T-cell (primary cell): Measurements from ENCODE around the gene NAE1. TPM values are rescaled to one million over a fixed set of nuclear protein-coding genes. Genes with fewer than 3 reads are reported as not detected.

Source experiments
- ATAC-seq, 4 experiments: fragments of 200-7000 bp in 3 of 4; fragments of 150-1000 bp in 1 of 4; cut with Tn5 transposase; replicated peaks in 1 of 4; 1 replicate in 3 of 4; 2 replicates in 1 of 4; pipeline ENCODE4 v1.10.0; 2021; ENCODE audit warnings: moderate library complexity in 3 of 4, mild to moderate bottlenecking in 2 of 4, moderate number of reproducible peaks in 1 of 4
- CTCF ChIA-PET, 2 donors: fragments of 300-600 bp; sonication (Branson Sonifier 250); formaldehyde crosslinking; loops; one replicate each; lab custom pipeline; 2022; ENCODE audit warnings: antibody characterized with exemption in 2 of 2; lab: Charles Lee
- POLR2A ChIA-PET, 2 donors: fragments of 300-600 bp; sonication (Branson Sonifier 250); formaldehyde crosslinking; loops; one replicate each; lab custom pipeline; 2022; ENCODE audit warnings: antibody characterized with exemption in 2 of 2; lab: Charles Lee
- DNase-seq, 35 experiments: peaks; one replicate each; pipeline versions ENCODE4 v3.0.0 to v3.0.0-alpha.2; 2013 to 2023
- H3K27ac ChIP-seq: one replicate; pipeline ENCODE4 v1.5.1; 2013; ENCODE audit warnings: low read length
- H3K27me3 ChIP-seq, 2 experiments: replicated peaks in 1 of 2; 1 replicate in 1 of 2; 2 replicates in 1 of 2; pipeline versions ENCODE4 v1.6.1 to v1.7.0; 2013; ENCODE audit warnings: low read length in 1 of 2, mixed read lengths in 1 of 2; ENCODE audit not compliant: control insufficient read depth in 2 of 2, insufficient read depth in 2 of 2; ENCODE audit errors: extremely low read depth in 1 of 2
- H3K36me3 ChIP-seq, 2 donors: 1 replicate in 1 of 2; 2 replicates in 1 of 2; pipeline versions ENCODE4 v1.6.1 to v1.7.0; 2013; ENCODE audit warnings: low read length in 1 of 2; ENCODE audit not compliant: control insufficient read depth in 2 of 2, insufficient read depth in 1 of 2; ENCODE audit errors: extremely low read depth in 1 of 2
- H3K4me1 ChIP-seq, 2 experiments: 1 replicate in 1 of 2; 2 replicates in 1 of 2; pipeline versions ENCODE4 v1.6.1 to v1.7.0; 2013; ENCODE audit warnings: low read length in 2 of 2, mixed read lengths in 1 of 2; ENCODE audit not compliant: insufficient read depth in 2 of 2, control insufficient read depth in 1 of 2; ENCODE audit errors: extremely low read depth in 1 of 2
- H3K4me3 ChIP-seq, 2 donors: 1 replicate in 1 of 2; 2 replicates in 1 of 2; pipeline versions ENCODE4 v1.5.1 to v1.7.0; 2013; ENCODE audit warnings: mild to moderate bottlenecking in 2 of 2, low read length in 1 of 2, moderate library complexity in 1 of 2; ENCODE audit not compliant: control insufficient read depth in 1 of 2; ENCODE audit errors: extremely low read depth in 1 of 2
- H3K9me3 ChIP-seq: 2 replicates; pipeline ENCODE4 v1.7.0; 2013
- H3K27ac Mint-ChIP-seq, 2 donors: one replicate each; pipeline ENCODE4 v1.8.0; 2020 to 2021; ENCODE audit warnings: mild to moderate bottlenecking in 2 of 2, mixed read lengths in 2 of 2
- H3K27me3 Mint-ChIP-seq, 2 donors: one replicate each; pipeline ENCODE4 v1.8.0; 2021 to 2022; ENCODE audit warnings: mixed read lengths in 2 of 2
- H3K36me3 Mint-ChIP-seq: one replicate; pipeline ENCODE4 v1.8.0; 2021; ENCODE audit warnings: mixed read lengths
- H3K4me1 Mint-ChIP-seq, 3 donors: one replicate each; pipeline ENCODE4 v1.8.0; 2020 to 2022; ENCODE audit warnings: mixed read lengths in 3 of 3, mild to moderate bottlenecking in 1 of 3
- H3K4me3 Mint-ChIP-seq, 3 donors: one replicate each; pipeline ENCODE4 v1.8.0; 2020 to 2022; ENCODE audit warnings: mild to moderate bottlenecking in 3 of 3, mixed read lengths in 3 of 3, moderate library complexity in 3 of 3
- H3K9me3 Mint-ChIP-seq, 3 donors: one replicate each; pipeline ENCODE4 v1.8.0; 2020 to 2022; ENCODE audit warnings: mixed read lengths in 3 of 3
- WGBS: methylation state at CpG from one replicate; pipeline ENCODE4 v1.1.5; 2013; ENCODE audit warnings: missing lambda C conversion rate; ENCODE audit not compliant: insufficient coverage; 5-methylcytosine and 5-hydroxymethylcytosine counted together
- total RNA-seq, 35 experiments: library from RNA in 6 of 35; stranded (reverse) in 6 of 35; fragments of 120-200 nt in 1 of 35; gene quantifications; one replicate each; pipeline versions ENCODE4 v1.2.1 to v1.2.4 and lab custom pipeline; 2013 to 2026

The NAE1 gene
- total RNA-seq, 5 donors from 2014 or later (not counting 1 experiment from before 2014, with no cell fraction given), result 67.8 to 93.2 (median 75.0) TPM

DNA sequence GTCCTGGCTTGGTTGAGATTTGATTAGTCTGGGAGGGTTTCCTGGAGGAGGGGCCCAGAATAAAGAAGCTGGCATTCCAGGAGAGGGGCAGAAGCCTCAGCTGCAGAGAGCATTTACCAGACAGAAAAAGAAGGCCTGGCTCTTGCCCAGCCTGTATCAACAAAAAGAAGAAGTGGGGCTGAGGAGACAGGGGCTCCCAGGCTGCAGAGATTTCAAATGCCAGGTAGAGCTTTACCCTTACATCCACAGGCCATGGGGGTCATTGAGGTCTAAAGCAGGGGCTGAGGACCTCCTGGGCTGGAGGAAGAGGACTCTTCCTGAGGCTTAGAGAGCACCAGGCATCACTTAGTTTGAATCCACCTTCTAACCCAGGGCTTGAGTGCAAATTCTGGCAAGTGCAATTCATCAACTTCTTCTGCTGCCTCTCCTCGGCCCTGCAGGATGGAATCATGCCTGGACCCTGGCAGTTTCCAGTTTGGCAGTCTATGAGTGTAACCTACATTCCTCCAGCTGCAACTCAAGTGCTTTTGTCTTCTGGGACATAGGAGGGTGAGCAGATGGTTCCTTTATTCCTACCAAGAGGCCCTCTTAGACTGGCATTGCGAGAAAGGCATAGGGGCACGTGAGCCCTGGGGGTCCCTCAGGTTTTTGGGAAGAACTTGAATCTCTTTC lies 28.8 kb upstream of the NAE1 start:
- Mint-ChIP-seq H3K4me1 (no peaks in the 10 kb centered on the region), H3K27ac (no peak overlapping the region)

DNA sequence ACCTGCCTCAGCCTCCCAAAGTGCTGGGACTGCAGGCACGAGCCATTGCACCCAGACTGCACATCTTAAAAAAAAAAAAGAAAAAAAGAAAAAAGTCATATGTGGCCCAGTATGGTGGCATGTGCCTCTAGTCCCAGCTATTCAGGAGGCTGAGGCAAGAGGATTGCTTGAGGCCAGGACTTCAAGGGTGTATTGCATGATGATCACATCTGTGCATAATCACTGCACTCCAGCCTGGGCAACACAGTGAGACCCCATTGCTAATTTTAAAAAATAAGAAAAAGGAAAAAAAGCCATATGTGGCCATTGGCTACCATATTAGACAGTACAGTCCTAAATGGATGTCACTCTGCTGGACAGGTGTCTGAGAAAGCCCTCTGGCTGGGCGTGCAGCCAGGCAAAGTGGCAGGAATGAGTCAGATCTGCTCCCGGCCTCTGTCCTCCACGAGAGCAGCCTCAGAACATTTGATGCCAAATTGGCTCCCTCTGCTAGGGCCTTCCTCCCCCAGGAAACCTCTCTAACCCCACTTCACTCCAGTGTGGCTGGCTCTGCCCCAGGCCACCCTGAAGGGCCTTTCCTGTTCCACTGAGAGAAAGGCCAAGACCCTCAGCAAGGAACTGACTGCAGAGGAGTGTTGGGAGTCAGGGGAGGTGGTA lies 28.1 kb upstream of the NAE1 start:
- ChIA-PET CTCF (no interaction called here), POLR2A (no interaction called here)
- H3K9me3 Mint-ChIP-seq, result no peaks in the 10 kb centered on the region
- no peak overlapping the region for H3K4me3 Mint-ChIP-seq
- DNase-seq (no peak), ATAC-seq (no peak)
- no peak overlapping the region for H3K27ac ChIP-seq
- no peaks in the 10 kb centered on the region for H3K9me3 ChIP-seq
- no peaks in the 10 kb centered on the region for H3K27me3 ChIP-seq
- no peak overlapping the region for H3K4me3 ChIP-seq
- H3K36me3 Mint-ChIP-seq, result no peaks in the 10 kb centered on the region
- no peaks in the 10 kb centered on the region for H3K27me3 Mint-ChIP-seq
- no peaks in the 10 kb centered on the region for H3K36me3 ChIP-seq
- no peak overlapping the region for H3K27ac Mint-ChIP-seq
- H3K4me1 Mint-ChIP-seq, result no peaks in the 10 kb centered on the region
- WGBS, result 74% methylated on average over 3 of the region's 4 CpGs
- H3K4me1 ChIP-seq, result no peaks in the 10 kb centered on the region

More for the DNA sequence above, 28.8 kb upstream of the NAE1 start:
- no peak overlapping the region for H3K4me3 ChIP-seq
- Mint-ChIP-seq H3K36me3 (no peaks in the 10 kb centered on the region), H3K9me3 (no peaks in the 10 kb centered on the region), H3K4me3 (no peak overlapping the region), H3K27me3 (no peaks in the 10 kb centered on the region)
- no peak for ATAC-seq
- POLR2A ChIA-PET, result interaction anchor here in 1 of 2 donors (0.6 kb wide), 1 partner anchor 15 kb away, joined by 4 read pairs; no protein-coding TSS in a partner anchor
- H3K36me3 ChIP-seq, result no peaks in the 10 kb centered on the region
- WGBS, result 87% methylated on average over 3 of the region's 3 CpGs
- no peaks in the 10 kb centered on the region for H3K9me3 ChIP-seq
- CTCF ChIA-PET, result no interaction called here
- H3K4me1 ChIP-seq, result no peaks in the 10 kb centered on the region
- no peak overlapping the region for H3K27ac ChIP-seq
- no peaks in the 10 kb centered on the region for H3K27me3 ChIP-seq
- no peak for DNase-seq

DNA sequence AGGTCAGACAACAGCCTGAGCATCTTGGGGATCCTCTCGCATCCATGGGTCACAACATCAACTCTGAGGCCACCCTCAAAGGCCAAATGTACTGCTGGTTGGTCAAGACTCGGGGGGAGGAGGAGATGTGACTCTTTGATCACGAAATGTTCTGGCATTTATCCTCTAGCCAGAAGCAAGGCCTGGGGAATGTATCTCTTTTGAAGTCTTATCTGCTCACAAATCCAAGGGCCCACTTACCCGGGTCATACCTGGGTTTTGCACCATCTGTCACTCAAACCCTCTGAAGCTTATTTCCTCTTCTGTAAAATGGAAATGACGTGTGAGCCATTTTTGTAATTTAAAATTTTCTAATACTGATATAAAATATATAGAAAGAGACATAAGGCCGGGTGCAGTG lies 26.7 kb upstream of the NAE1 start:
- Mint-ChIP-seq H3K9me3 (no peaks in the 10 kb centered on the region), H3K4me3 (no peak overlapping the region), H3K27me3 (no peaks in the 10 kb centered on the region), H3K4me1 (no peaks in the 10 kb centered on the region), H3K27ac (no peak overlapping the region), H3K36me3 (no peaks in the 10 kb centered on the region)
- Histone ChIP-seq H3K27me3 (no peaks in the 10 kb centered on the region), H3K4me1 (no peaks in the 10 kb centered on the region), H3K36me3 (no peaks in the 10 kb centered on the region), H3K4me3 (no peak overlapping the region), H3K27ac (no peak overlapping the region), H3K9me3 (no peaks in the 10 kb centered on the region)
- 75% methylated on average over 1 of the region's 6 CpGs for WGBS
- DNase-seq, result no peak
- CTCF ChIA-PET, result interaction anchor here in 1 of 2 donors (1.0 kb wide), 1 partner anchor 27 kb away, joined by 3 read pairs; the partner anchor contains the start of gene NAE1
- POLR2A ChIA-PET, result interaction anchor here in 1 of 2 donors (0.5 kb wide), 1 partner anchor 200 kb away, joined by 4 read pairs; no protein-coding TSS in a partner anchor
- no peak for ATAC-seq

DNA sequence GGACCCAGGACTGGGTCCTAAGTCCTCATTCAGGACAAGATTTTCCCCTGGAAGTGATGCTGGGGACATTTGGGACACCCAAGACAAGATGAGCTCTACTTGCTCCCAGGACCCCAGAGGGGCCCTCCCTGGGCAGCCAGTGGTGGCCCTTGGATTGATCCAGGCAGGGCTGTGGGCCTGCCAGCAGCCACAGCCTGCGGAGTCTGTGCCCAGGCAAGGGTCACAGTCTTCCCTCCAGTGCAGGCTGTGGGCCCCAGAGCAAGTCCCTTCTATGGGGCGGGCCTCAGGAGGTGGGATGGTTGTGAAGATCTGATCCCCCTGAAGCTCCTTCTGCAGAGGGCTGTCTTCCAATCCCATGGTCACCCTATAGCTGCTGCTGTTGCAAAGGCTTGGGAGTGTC lies 26.0 kb upstream of the NAE1 start:
- no peaks in the 10 kb centered on the region for H3K27me3 Mint-ChIP-seq
- H3K27ac Mint-ChIP-seq, result no peak overlapping the region
- H3K4me3 Mint-ChIP-seq, result no peak overlapping the region
- Histone ChIP-seq H3K4me1 (no peaks in the 10 kb centered on the region), H3K4me3 (no peak overlapping the region), H3K9me3 (no peaks in the 10 kb centered on the region), H3K27me3 (no peaks in the 10 kb centered on the region), H3K27ac (no peak overlapping the region), H3K36me3 (no peaks in the 10 kb centered on the region)
- H3K4me1 Mint-ChIP-seq, result no peaks in the 10 kb centered on the region
- no peaks in the 10 kb centered on the region for H3K36me3 Mint-ChIP-seq
- ChIA-PET CTCF (interaction anchor here in 1 of 2 donors (0.7 to 1.0 kb wide), 2 partner anchors 12 to 26 kb away, joined by 3 read pairs; partner anchors contain the start of gene NAE1), POLR2A (no interaction called here)
- H3K9me3 Mint-ChIP-seq, result no peaks in the 10 kb centered on the region
- WGBS, result 100% methylated on average over 1 of the region's 2 CpGs
- ATAC-seq (no peak), DNase-seq (no peak)

DNA sequence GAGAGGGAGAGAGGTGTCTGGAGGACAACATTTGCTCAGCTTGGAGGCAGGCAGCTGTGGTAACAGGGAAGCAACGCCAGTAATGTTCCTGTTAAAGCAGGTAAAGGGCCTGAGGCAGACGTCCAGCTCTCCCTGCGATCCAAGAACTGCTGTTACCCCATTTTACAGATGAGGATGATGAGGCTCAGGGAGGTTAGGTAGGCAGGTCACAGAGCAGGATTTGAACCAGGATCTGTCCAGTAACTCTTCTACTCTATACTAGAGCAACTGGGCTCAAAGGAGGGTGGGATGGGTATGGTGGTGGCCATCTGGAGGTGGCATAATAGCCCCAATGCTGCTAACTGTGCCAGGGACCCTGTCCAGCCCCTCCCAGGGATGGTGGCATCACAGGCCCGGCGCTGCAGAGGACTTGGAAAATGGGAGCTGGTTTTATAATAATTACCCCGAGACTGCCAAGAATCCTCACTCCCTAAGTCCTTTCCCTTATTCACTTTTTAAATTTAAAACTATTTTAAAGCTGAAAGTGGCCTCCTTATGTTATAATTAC lies 25.5 kb upstream of the NAE1 start:
- CTCF ChIA-PET, result interaction anchor here in 1 of 2 donors (0.7 to 1.0 kb wide), 2 partner anchors 12 to 26 kb away, joined by 3 read pairs; partner anchors contain the start of gene NAE1
- 83% methylated on average over 1 of the region's 6 CpGs for WGBS
- no peak overlapping the region for H3K4me3 Mint-ChIP-seq

DNA sequence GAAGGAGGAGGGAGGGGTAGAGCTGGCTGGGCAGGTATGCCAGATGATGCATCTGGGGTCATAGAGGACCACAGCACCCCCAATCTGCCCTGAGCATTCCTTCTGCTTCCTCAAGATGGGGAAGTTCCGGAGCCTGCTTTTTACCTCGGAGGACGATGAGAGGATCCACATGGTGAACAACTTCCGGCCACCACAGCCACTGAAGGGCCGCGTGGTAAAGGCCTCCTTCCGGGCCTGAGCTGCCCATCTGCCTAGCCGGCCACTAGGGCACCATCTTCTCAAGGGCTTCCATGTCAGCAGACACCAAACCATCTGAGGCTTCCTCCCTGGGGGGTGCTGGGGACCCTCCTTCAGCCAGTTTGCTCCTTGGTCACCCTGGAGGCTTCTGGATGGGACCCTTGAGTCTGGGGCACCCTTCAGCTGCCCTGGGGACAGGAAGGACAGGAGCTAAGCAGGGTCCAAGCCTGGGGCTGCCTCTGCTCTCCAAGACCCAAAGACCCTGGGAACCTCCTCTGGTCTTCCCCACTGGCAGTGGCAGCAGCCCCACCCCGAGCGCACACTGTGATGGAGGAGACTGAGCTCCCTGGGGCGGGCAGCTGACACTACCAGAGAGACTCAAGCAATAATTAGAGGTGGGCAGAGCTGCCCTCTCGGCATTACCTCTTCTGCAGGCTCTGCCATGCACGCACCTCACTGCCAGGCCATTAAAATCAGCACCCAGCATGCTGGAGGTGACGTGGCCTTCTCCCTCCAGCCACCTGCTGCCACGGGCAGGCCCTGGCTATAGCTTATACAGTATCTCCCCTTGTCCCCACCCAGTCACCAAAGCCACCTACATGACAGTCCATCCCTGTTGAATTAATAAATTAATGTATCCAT lies 22.7 kb upstream of the NAE1 start:
- Mint-ChIP-seq H3K9me3 (no peaks in the 10 kb centered on the region), H3K27me3 (peaks cover 0 to 2% of the 10 kb centered on the region in 2 donors), H3K4me1 (no peaks in the 10 kb centered on the region), H3K36me3 (no peaks in the 10 kb centered on the region), H3K27ac (no peak overlapping the region), H3K4me3 (no peak overlapping the region)
- no peak for DNase-seq
- Histone ChIP-seq H3K4me3 (no peak overlapping the region), H3K4me1 (no peaks in the 10 kb centered on the region), H3K27me3 (no peaks in the 10 kb centered on the region), H3K36me3 (no peaks in the 10 kb centered on the region), H3K9me3 (no peaks in the 10 kb centered on the region), H3K27ac (no peak overlapping the region)
- ChIA-PET POLR2A (no interaction called here), CTCF (interaction anchor here (0.6 to 1.2 kb wide), 2 partner anchors 14 to 405 kb away, joined by 3 read pairs; no protein-coding TSS in a partner anchor)
- WGBS, result 52% methylated on average over 11 of the region's 15 CpGs
- no peak for ATAC-seq

More for the DNA sequence above, 25.5 kb upstream of the NAE1 start:
- no peaks in the 10 kb centered on the region for H3K4me1 ChIP-seq
- H3K27me3 ChIP-seq, result no peaks in the 10 kb centered on the region
- no peaks in the 10 kb centered on the region for H3K9me3 ChIP-seq
- H3K27ac Mint-ChIP-seq, result no peak overlapping the region
- ATAC-seq, result no peak
- no peaks in the 10 kb centered on the region for H3K9me3 Mint-ChIP-seq
- POLR2A ChIA-PET, result no interaction called here
- no peak overlapping the region for H3K27ac ChIP-seq
- H3K4me3 ChIP-seq, result no peak overlapping the region
- no peak for DNase-seq
- no peaks in the 10 kb centered on the region for H3K36me3 Mint-ChIP-seq
- no peaks in the 10 kb centered on the region for H3K4me1 Mint-ChIP-seq
- H3K27me3 Mint-ChIP-seq, result no peaks in the 10 kb centered on the region
- H3K36me3 ChIP-seq, result no peaks in the 10 kb centered on the region
